Measurements from ENCODE around the gene IQSEC1. TPM values are rescaled to one million over a fixed set of nuclear protein-coding genes. Genes with fewer than 3 reads are reported as not detected.

Gene IQSEC1
- total RNA-seq, 1 donor from 2014 or later, result 31.3 TPM

GRCh38 chr3:12966847-12967605 lies 106.2 kb downstream of the IQSEC1 start:
- peaks cover 45% of the 10 kb centered on the region for H3K4me1 Mint-ChIP-seq
- no peak for TF ChIP-seq CTCF (conservative IDR thresholded peaks at IDR 0.05)
- H3K9me3 Mint-ChIP-seq, result no peaks in the 10 kb centered on the region
- peaks cover 13% of the 10 kb centered on the region for H3K27me3 Mint-ChIP-seq (ENCODE audit: low read depth)
- H3K4me3 Mint-ChIP-seq, result peak overlapping the region; percentile 95
- peak; percentile 32 for DNase-seq (ENCODE audit: low read depth, low spot score)
- H3K36me3 Mint-ChIP-seq (ENCODE audit: low read depth), result no peaks in the 10 kb centered on the region
- H3K27ac Mint-ChIP-seq (ENCODE audit: unreplicated experiment), result peak overlapping the region; percentile 96

DNA sequence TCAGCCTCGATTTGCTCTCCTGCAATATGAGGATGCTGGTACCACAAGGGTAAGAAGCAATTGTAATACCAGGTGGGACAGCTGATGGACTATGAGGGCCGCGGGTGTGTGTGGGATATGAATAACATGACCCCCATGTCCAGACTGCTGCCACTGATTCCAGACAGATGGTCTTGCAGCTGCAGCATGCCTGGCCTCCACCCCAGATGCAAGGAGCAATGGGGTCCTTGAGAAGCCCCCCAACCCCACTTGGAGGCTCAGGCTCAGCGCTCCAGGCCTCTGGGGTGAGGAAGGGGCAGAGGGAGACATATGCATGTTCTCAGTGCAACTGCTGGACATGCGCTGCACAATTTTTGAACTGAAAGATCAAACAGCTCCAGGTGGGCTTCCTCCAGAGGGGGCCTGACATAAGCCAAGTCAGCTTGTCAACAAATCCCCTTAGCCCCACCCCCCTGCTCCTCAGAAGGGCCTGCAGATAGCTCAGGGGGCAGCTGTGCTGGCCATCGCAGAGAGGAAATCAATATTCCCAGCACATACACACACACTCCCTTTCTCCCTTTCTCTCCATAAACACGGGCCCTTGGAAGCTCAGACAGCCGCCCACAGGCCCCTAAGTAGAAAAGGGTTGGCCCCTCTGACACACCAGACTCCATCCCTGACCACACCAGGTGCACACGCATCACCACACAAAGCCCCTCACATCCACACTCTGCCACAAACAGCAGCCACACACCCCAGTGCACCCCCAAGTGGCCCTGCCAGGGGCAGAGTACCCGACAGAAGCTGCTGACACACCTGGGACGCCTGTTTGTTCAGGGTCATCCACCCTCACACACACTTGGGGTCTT lies 107.0 kb downstream of the IQSEC1 start:
- Mint-ChIP-seq H3K27ac (ENCODE audit: unreplicated experiment) (peak overlapping the region; percentile 96), H3K4me1 (peaks cover 49% of the 10 kb centered on the region), H3K27me3 (ENCODE audit: low read depth) (peaks cover 13% of the 10 kb centered on the region), H3K4me3 (peak overlapping the region; percentile 95), H3K36me3 (ENCODE audit: low read depth) (no peaks in the 10 kb centered on the region), H3K9me3 (no peaks in the 10 kb centered on the region)
- TF ChIP-seq CTCF (conservative IDR thresholded peaks at IDR 0.05), result no peak
- DNase-seq (ENCODE audit: low read depth, low spot score), result no peak

DNA sequence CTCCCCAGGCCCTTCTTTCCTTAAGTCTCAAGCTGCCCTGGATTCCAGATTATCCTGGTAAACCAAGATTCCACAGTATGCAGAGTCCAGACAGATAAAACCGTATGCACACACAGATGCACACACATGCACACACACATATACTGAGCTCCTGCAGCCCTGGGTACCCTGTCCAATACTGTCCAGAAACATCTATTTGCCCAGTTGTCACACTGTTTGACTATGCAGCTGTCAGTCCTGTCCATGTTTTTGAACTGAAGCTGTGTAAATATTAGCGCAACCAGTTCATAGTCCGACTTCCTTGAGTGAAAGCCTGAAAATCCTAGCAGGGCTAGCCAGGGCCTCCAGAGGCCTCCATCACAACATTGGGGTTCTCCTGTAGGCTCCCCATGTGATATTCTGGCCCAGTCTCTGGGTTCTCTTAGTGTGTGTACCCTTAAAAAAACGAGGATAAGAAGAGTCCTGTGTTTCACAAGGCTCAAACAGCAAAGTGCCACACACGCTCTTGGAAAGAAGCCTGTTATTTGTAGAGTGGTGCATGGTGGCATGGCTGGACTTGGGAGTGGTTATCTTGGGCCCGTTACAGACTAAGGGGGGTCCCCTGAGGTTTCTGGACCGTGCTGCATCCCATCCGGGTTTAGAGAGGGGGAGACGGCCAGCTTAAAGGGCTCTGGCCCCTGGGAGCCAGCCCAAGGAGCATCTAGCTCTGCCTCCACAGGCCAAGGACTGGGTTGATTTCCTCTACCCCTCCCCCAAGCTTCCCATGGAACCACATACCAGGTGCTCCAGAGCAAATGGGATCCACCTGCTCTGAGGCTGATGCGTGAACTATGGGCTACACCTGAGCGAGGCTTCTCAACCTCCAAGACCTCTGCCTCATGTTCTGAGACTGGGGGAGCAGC lies 108.3 kb downstream of the IQSEC1 start:
- Mint-ChIP-seq H3K4me1 (peaks cover 58% of the 10 kb centered on the region), H3K27ac (ENCODE audit: unreplicated experiment) (peak overlapping the region; percentile 6), H3K4me3 (peak overlapping the region; percentile 95), H3K9me3 (no peaks in the 10 kb centered on the region), H3K27me3 (ENCODE audit: low read depth) (peaks cover 7% of the 10 kb centered on the region), H3K36me3 (ENCODE audit: low read depth) (no peaks in the 10 kb centered on the region)
- no peak for DNase-seq (ENCODE audit: low read depth, low spot score)
- no peak for TF ChIP-seq CTCF (conservative IDR thresholded peaks at IDR 0.05)

DNA sequence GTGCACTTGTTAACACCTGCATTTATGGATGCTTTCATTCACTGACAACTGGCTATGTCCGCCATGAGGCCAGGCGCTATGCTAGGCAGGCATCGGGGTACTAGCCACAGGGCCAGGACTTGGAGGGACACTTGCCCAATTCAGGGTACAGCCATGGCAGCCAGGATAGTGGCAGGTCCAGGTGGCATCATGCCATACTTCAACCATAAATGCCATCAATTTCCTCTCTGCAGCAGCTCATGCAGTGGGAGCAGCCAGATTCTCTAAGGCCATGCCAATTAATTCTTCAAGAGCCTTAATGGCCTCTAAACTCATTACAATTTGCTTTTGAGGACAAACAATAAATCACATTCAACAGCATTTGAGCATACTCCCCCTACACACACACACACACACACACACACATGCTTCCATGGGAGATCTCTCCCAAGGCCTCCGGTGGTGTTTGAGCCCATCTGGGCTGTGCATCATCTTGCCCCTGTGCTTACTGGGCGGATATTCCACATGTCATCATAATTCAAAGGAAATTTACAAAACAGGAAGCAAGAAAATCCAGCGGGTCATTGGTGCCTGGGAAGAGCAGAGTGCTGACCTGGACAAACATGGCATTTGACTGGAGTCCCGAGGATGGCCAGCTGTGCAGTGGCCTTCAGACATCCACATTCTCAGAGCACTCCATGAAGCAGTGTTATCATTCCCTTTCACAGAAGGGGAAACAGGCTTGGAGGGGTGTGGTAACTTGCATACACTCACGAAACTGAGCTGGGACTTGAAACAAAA lies 109.1 kb downstream of the IQSEC1 start:
- peaks cover 60% of the 10 kb centered on the region for H3K4me1 Mint-ChIP-seq
- no peak for TF ChIP-seq CTCF (conservative IDR thresholded peaks at IDR 0.05)
- no peaks in the 10 kb centered on the region for H3K36me3 Mint-ChIP-seq (ENCODE audit: low read depth)
- DNase-seq (ENCODE audit: low read depth, low spot score), result no peak
- peaks cover 4% of the 10 kb centered on the region for H3K27me3 Mint-ChIP-seq (ENCODE audit: low read depth)
- no peak overlapping the region for H3K27ac Mint-ChIP-seq (ENCODE audit: unreplicated experiment)
- H3K9me3 Mint-ChIP-seq, result no peaks in the 10 kb centered on the region
- H3K4me3 Mint-ChIP-seq, result peak overlapping the region; percentile 18
